ENCODE measurements around the gene PRKD1. TPM values are rescaled to one million over a fixed set of nuclear protein-coding genes. Genes with fewer than 3 reads are reported as not detected.

The PRKD1 gene
- total and polyA plus RNA-seq, 2 experiments from 2014 or later = 7.5 to 16.5 TPM

GRCh38 chr14:29687071-29687765 lies 240.4 kb downstream of the PRKD1 start:
- no peaks in the 10 kb centered on the region for H3K27me3 ChIP-seq
- TF ChIP-seq EZH2phosphoT487 (IDR thresholded peaks at IDR 0.05; ENCODE audit: low read depth, severe bottlenecking, unreplicated experiment) (no peak), EZH2 (IDR thresholded peaks at IDR 0.05; ENCODE audit: borderline replicate concordance) (no peak), CTCF (IDR thresholded peaks at IDR 0.05; ENCODE audit: poor library complexity) (no peak)
- H3K4me2 ChIP-seq = no peak overlapping the region
- 76% methylated on average over 5 of the region's 5 CpGs for WGBS (ENCODE audit: low lambda C conversion rate, missing lambda C conversion rate)
- no peak for DNase-seq (ENCODE audit: low spot score)
- no peaks in the 10 kb centered on the region for H3K79me2 ChIP-seq
- H3K27ac ChIP-seq = no peak overlapping the region
- H4K20me1 ChIP-seq (ENCODE audit: insufficient read depth, poor library complexity, severe bottlenecking) = no peaks in the 10 kb centered on the region
- no peaks in the 10 kb centered on the region for H3K4me1 ChIP-seq (ENCODE audit: insufficient read depth)
- H3K36me3 ChIP-seq (replicated peaks; ENCODE audit: insufficient read depth, low read depth) = no peaks in the 10 kb centered on the region
- no peaks in the 10 kb centered on the region for H3K9me3 ChIP-seq (ENCODE audit: low read depth)
- no peak overlapping the region for H2AFZ ChIP-seq
- H3K4me3 ChIP-seq = no peak overlapping the region
- H3K9me2 ChIP-seq (replicated peaks; ENCODE audit: insufficient read depth) = no peaks in the 10 kb centered on the region

GRCh38 chr14:29684926-29685325 lies 242.7 kb downstream of the PRKD1 start:
- Histone ChIP-seq H3K9me3 (ENCODE audit: low read depth) (no peaks in the 10 kb centered on the region), H4K20me1 (ENCODE audit: insufficient read depth, poor library complexity, severe bottlenecking) (no peaks in the 10 kb centered on the region), H3K9me2 (replicated peaks; ENCODE audit: insufficient read depth) (no peaks in the 10 kb centered on the region), H3K27me3 (no peaks in the 10 kb centered on the region), H3K4me1 (ENCODE audit: insufficient read depth) (no peaks in the 10 kb centered on the region), H3K36me3 (replicated peaks; ENCODE audit: insufficient read depth, low read depth) (no peaks in the 10 kb centered on the region), H3K4me3 (no peak overlapping the region), H2AFZ (no peak overlapping the region), H3K27ac (no peak overlapping the region), H3K4me2 (no peak overlapping the region), H3K79me2 (no peaks in the 10 kb centered on the region)
- DNase-seq (ENCODE audit: low spot score) = no peak
- TF ChIP-seq EZH2phosphoT487 (IDR thresholded peaks at IDR 0.05; ENCODE audit: low read depth, severe bottlenecking, unreplicated experiment) (no peak), CTCF (IDR thresholded peaks at IDR 0.05; ENCODE audit: poor library complexity) (no peak), EZH2 (IDR thresholded peaks at IDR 0.05; ENCODE audit: borderline replicate concordance) (no peak)

- Histone ChIP-seq H3K9me3 (ENCODE audit: low read depth) (no peaks in the 10 kb centered on the region), H3K4me3 (no peak overlapping the region), H3K79me2 (no peaks in the 10 kb centered on the region), H3K27me3 (no peaks in the 10 kb centered on the region), H3K4me2 (no peak overlapping the region), H3K4me1 (ENCODE audit: insufficient read depth) (no peaks in the 10 kb centered on the region), H3K9me2 (replicated peaks; ENCODE audit: insufficient read depth) (no peaks in the 10 kb centered on the region), H3K36me3 (replicated peaks; ENCODE audit: insufficient read depth, low read depth) (no peaks in the 10 kb centered on the region), H3K27ac (no peak overlapping the region), H2AFZ (no peak overlapping the region), H4K20me1 (ENCODE audit: insufficient read depth, poor library complexity, severe bottlenecking) (no peaks in the 10 kb centered on the region)
- WGBS (ENCODE audit: low lambda C conversion rate, missing lambda C conversion rate) = 83% methylated on average over 2 of the region's 2 CpGs
- no peak for TF ChIP-seq EZH2 (IDR thresholded peaks at IDR 0.05; ENCODE audit: borderline replicate concordance)
- no peak for TF ChIP-seq EZH2phosphoT487 (IDR thresholded peaks at IDR 0.05; ENCODE audit: low read depth, severe bottlenecking, unreplicated experiment)
- no peak for TF ChIP-seq CTCF (IDR thresholded peaks at IDR 0.05; ENCODE audit: poor library complexity)
- no peak for DNase-seq (ENCODE audit: low spot score)
These were observed 244.9 kb downstream of the PRKD1 start for GRCh38 chr14:29682789-29683188.

Measured in hepatocyte (in vitro differentiated cells).